GM10847 (cell line): Measurements from ENCODE around the gene PTPN13.

Experiments
- POLR2A ChIP-seq: IDR thresholded peaks from 2 replicates; pipeline ENCODE4 v1.6.1; 2011; ENCODE audit not compliant: insufficient read length; ENCODE audit errors: extremely low read depth

The PTPN13 gene

DNA sequence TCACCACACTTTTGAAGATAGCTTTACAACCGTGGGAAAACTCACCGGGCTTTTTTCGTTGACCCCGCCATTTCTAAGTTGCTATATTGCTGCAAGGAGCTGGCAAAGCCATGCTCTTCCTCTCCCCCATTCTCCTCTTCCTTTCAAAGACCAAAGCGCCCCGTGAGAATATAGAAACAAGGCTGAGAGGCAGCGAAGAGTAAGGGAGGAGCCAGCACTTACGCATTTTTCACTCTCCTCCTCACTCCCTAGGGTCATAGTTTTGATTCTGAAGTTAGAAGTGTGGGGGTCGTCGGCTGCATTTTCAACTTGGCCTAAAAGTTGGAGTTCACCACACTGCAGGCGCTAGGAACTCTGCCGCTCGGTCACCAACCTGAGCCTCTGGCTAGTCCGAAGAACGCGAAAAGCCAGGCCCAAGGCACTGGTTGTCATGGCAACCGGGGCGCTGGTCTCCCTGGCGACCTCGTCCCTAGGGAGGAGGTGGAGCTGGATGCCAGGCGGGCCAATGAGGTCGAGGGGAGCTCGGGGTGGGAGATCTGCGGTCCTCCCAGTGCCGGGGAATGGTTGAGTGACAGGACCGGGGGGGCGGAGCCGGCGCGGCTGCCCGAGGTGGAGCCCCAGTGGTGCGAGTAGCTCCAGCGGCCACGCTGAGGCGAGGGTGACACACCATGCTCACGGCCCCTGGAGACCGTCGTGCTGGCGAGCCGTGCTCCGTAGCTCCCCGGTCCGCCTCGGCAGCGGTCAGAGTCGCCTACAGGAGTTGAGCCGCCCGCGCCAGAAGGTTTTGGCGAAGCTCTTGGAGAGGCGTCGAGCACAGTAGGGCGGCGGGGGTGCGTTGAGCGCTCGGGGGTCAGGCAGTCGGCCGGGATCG, at the start of gene PTPN13:
TSS of gene PTPN13 (plus strand) at position 628 of the 871 bp plus-strand sequence. CDS start 40,942 bp downstream, outside the sequence.
- TF ChIP-seq POLR2A = no peak

- no peak for TF ChIP-seq POLR2A
Observed at GRCh38 chr4:86547140-86547539, 47.0 kb upstream of the PTPN13 start.

DNA sequence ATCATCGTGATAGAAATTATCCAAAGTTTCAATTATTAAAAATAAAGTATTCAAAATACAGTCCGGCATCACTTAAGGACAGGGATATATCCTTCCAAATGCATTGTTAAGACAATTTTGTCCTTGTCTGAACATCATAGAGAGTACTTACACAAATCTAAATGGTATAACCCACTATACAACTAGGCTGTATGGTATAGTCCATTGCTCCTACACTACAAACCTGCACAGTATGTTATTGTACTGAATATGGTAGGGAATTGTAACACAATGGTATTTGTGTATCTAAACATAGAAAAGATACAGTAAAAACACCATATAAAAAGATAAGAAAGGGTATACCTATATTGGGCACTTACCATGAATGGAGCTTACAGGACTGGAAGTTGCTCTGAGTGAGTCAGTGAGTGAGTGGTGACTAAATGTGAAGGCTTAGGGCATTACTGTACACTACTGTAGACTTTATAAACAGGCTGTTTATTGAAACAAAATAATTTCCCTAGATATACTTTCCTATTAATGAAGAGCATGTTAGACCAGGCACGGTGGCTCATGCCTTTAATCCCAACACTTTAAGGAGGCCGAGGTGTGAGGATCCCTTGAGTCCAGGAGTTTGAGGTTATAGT, 44.8 kb upstream of the PTPN13 start:
- TF ChIP-seq POLR2A = no peak

DNA sequence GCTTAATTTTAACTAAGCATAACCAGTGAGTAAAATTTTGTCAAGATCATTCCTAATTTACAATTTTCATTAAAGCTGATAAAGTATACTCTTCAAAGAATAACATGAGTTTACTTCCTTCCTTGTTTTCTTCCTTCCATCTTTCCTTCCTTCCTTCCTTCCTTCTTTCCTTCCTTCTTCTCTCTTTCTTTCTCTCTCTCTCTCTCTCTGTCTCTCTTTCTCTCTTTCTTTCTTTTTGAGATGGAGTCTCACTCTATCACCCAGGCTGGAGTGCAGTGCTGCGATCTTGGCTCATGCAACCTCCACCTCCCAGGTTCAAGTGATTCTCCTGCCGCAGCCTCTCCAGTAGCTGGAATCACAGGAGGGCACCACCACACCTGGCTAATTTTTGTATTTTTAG, 42.7 kb upstream of the PTPN13 start:
- TF ChIP-seq POLR2A = no peak

GRCh38 chr4:86554646-86555045, 39.5 kb upstream of the PTPN13 start:
- TF ChIP-seq POLR2A = no peak

DNA sequence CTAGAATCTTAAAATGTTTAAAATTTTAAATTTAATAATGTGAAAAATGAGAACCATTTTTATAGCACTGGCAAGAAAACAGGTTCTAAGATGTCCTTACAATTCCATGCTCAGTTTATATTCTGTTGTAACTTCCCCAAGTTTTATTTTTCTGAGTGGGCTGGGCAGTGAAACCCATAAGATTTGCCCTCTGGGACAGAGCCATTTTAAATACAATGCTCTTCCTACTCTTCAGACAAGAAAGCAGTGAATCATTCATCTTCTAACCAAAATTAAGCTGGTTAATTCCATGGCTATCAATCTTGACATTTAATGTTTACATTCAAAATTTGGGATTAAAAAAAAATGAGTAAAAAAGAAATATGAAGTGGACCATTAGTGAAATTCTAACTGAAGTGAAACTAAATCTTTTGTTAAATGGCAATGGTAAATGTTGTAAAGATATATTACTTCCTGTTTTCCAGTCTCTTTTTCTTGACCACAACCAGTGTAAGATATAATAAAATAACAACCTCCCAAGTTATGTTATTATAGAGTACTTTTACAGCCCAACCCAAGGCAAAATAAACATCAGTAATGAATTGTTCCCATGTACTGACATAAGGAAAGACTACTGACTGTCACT, 37.2 kb upstream of the PTPN13 start:
- TF ChIP-seq POLR2A = no peak

- no peak for TF ChIP-seq POLR2A
Observed at GRCh38 chr4:86557526-86557925, 36.6 kb upstream of the PTPN13 start.

GRCh38 chr4:86558258-86558657, 35.9 kb upstream of the PTPN13 start:
- TF ChIP-seq POLR2A = no peak

GRCh38 chr4:86558797-86559196, 35.3 kb upstream of the PTPN13 start:
- no peak for TF ChIP-seq POLR2A

DNA sequence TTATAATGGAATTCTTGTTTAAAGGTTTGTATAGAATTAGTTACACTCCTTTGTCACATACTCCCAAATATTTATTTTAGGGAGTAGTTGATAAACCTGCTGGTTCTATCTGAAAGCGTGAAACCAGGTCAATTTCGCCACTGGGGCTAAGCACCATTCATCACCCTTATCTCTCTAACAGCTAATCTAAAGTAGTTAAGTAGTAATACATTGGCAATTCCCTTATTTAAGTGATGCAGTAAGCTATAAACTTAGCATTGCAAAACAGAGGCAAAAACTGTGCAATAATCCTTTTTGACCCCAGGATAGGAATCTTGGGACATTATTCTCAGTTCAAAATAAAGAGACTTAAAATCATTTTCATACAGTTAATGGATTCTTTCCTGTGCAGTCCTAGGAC, 33.7 kb upstream of the PTPN13 start:
- TF ChIP-seq POLR2A = no peak

GRCh38 chr4:86561256-86561655, 32.9 kb upstream of the PTPN13 start:
- no peak for TF ChIP-seq POLR2A

GRCh38 chr4:86563416-86563815, 30.7 kb upstream of the PTPN13 start:
- no peak for TF ChIP-seq POLR2A

GRCh38 chr4:86564795-86565194, 29.3 kb upstream of the PTPN13 start:
- TF ChIP-seq POLR2A = no peak

GRCh38 chr4:86565651-86566050, 28.5 kb upstream of the PTPN13 start:
- no peak for TF ChIP-seq POLR2A

- TF ChIP-seq POLR2A = no peak
Observed at GRCh38 chr4:86569103-86569870, 24.8 kb upstream of the PTPN13 start.
